Measurements from ENCODE around the gene FYN.

FYN gene

GRCh38 chr6:111720931-111721496, 152.2 kb downstream of the FYN start:
- no peak overlapping the region for H3K4me3 ChIP-seq (ENCODE audit: low read depth, low read length)
- no peak for DNase-seq (ENCODE audit: low read depth)

GRCh38 chr6:111718990-111719389, 154.3 kb downstream of the FYN start:
- H3K4me3 ChIP-seq (ENCODE audit: low read depth, low read length): no peak overlapping the region
- TF ChIP-seq CTCF (conservative IDR thresholded peaks at IDR 0.05; ENCODE audit: low read depth, low read length): no peak
- no peak for DNase-seq (ENCODE audit: low read depth)

More at GRCh38 chr6:111720931-111721496, 152.2 kb downstream of the FYN start:
- TF ChIP-seq CTCF (conservative IDR thresholded peaks at IDR 0.05; ENCODE audit: low read depth, low read length): no peak

- no peak overlapping the region for H3K4me3 ChIP-seq (ENCODE audit: low read depth, low read length)
- TF ChIP-seq CTCF (conservative IDR thresholded peaks at IDR 0.05; ENCODE audit: low read depth, low read length): no peak
- no peak for DNase-seq (ENCODE audit: low read depth)
These were observed 154.9 kb downstream of the FYN start for GRCh38 chr6:111718326-111718725.

GRCh38 chr6:111717621-111718020, 155.6 kb downstream of the FYN start:
- H3K4me3 ChIP-seq (ENCODE audit: low read depth, low read length): no peak overlapping the region
- no peak for DNase-seq (ENCODE audit: low read depth)
- TF ChIP-seq CTCF (conservative IDR thresholded peaks at IDR 0.05; ENCODE audit: low read depth, low read length): no peak

- no peak for DNase-seq (ENCODE audit: low read depth)
- H3K4me3 ChIP-seq (ENCODE audit: low read depth, low read length): no peak overlapping the region
- TF ChIP-seq CTCF (conservative IDR thresholded peaks at IDR 0.05; ENCODE audit: low read depth, low read length): no peak
These were observed 156.9 kb downstream of the FYN start for GRCh38 chr6:111716325-111716724.

GRCh38 chr6:111715321-111715720, 157.9 kb downstream of the FYN start:
- no peak for TF ChIP-seq CTCF (conservative IDR thresholded peaks at IDR 0.05; ENCODE audit: low read depth, low read length)
- DNase-seq (ENCODE audit: low read depth): no peak
- no peak overlapping the region for H3K4me3 ChIP-seq (ENCODE audit: low read depth, low read length)

All from choroid plexus epithelial cell (primary cell).